Inferior parietal cortex (tissue), 1 donor: ENCODE measurements around the gene PIAS3.
"Not testable (repeated sequence)": the region's sequence is repeated elsewhere in the genome, so short reads cannot be mapped to it uniquely, and the experiment has no call there.

Experiments used
- DNase-seq: peaks from one replicate; pipeline ENCODE4 v3.0.0-alpha.2; 2016; ENCODE audit errors: extremely low spot score

PIAS3 gene

DNA sequence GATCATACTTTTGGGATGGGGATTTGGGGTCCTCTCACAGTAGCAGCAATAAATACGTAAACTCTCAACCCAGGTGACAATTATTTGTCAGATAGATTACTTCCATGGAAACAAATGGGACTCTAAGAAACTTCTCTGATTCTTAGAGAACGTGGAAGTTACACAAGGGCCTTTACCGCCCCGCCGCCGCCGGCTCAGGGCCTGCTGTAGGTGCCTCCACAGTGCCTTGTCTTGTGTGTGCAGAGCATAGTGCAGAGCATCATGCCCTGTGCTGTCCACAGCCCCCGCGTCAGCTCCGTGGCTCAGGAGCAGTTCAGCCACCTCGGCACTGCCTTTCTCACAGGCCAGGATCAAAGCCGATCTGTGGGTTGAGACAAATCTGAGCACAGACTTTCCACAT lies 15.8 kb upstream of the PIAS3 start:
- no peak for DNase-seq

DNA sequence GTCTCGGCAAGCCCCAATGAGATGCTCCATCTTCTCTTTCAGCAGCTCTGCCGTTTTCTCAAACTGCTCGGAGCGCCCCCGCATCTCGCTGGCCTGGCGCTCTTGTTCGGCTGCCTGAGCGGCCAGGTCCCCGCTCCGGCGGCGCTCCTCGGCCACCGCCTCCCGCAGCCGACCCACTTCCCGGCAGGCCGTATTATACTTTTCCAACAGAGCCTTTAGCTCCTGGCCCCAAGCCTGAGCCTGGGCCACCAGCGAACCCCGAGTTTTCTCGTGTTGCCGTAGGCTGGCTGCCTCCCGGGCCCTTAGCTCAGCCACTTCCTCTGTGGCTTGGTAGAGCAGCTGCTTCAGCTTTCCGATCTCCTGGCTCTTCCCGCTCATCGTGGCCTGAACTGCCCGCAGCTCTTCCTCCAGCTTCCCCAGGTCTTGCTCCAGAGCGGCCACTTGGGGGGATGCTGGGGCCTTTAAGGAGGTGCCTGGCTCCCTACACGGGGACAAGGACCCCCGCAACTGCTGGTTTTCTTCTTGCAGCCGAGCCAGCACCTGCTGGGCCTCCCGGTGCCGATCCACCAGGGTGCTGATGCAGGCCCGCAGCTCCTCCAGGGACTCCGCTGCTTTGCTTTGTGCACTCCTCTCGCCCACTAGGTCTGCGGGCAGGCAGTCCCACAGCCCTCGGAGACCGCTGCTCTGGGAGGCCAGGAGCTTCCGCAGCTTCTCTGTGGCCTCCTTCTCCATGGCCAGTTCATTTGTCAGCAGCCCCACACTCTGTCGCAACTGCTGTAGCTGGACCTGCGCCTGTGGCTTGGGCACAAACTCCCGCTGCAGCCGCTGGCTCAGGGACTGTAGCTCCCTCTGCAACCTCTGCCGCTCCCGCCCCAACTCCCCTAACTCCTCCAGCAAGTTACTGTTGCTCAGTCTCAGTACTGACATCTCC lies 13.4 kb upstream of the PIAS3 start:
- peak; percentile 40 for DNase-seq

DNA sequence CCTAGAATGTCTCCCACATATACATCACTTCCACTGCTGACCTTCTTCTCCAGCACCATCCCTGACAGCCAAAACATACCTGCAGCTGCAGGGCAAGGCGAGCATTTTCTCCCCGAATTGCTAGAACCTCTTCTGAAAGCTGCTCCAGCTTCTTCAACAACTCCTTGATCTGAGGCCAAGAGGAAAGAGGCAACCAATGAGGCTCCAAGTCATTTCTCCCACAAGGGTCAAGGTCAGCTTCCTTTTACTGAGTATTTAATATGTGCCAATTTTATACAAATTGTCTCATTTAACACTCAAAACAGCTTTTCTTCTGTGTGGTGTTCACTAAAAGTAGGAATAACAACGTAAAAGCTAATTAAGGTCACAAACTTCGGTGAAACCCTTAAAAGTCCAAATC lies 9.4 kb upstream of the PIAS3 start:
- no peak for DNase-seq

DNA sequence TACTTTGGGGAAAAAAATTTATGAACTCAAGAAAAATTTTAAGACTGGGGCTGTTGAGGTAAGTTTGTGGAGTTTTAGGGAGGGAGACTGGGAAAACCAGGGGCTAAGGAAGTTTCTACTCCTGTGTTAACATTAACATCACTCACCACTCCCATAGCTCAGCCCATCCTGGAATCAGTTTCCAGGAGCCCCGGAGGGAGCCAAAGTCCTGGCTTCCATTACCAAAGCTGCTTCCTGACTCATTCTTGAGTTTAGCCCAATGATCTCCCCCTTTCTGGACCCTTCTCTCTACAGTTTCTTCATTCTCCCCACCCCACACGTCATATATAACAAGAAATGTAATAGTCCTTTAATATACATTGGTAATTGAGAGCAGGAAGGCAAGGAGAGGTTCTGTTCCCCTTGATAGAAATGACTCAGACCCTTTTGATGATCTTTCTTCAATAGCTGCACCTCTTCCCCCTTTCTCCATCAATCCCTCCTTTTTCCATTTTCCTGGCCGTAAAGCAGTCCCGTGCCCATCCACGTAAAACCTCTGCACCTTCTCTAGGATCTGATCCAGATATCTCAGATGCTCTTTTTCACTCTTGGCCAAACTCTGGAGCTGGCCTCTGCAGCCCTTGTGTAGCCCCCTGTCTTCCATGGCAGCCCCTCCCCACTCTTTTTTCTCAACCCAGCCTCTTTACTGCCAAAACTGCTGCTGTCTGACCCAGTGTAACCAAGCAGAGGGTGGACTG lies 4.6 kb upstream of the PIAS3 start:
- DNase-seq = no peak

DNA sequence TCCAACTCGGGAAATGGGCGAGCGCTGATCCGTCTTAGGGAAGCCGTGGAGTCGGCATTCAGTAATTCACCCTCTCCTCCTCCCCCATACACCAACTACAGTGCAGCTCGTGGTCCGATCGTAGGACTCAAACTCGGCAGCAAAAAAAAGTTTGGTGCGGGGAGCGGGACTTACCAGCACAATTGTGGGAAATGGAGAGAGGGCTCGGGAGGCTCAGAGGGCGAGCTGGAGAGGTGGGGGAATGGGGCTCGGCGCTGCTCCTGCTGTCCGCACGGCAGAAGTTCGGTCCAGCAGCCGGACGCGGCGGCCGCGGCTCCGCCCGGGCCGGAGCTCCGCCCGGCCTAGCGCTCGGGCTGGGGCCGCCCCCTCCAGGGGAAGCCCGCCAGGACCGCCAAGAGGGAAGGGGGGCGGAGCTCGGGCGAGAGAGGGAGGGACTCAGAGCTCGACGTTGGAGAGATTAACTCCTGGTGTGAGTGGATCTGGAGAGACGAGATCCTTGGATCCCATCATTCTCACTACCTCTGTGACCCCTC lies 676 bp upstream of the PIAS3 start:
- DNase-seq = peak; percentile 80

DNA sequence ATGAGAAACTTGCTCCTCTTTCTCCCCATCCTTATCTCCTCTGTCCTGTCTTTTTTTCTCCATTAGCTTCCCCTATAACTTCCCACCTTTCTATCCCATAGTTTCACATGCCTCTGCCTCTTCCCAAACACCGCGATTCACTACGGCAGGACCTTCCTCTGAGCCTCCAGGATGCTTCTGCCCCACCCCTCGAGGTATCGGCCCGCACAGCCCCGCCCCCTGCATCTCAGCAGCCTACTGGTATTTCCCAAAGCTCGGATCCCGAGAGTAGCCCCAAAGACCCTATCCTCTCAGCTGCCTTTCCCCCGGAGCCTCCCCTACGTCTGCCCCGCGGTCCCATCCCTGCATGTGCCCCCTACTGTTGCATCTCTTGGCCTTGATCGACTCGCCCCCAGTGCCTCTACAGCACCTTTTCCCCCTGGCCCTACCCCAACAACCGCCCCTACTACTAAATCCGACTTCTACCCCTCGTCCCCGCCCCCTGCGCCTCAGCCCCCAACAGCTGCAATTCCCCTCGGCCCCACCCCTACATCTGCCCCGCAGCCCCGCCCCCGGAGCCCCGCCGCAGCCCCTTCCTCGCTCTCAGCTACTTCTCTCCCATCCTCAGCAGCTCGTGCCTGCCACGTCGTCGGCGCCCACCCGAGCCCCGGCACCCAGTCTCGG lies 512 bp downstream of the PIAS3 start:
- no peak for DNase-seq

DNA sequence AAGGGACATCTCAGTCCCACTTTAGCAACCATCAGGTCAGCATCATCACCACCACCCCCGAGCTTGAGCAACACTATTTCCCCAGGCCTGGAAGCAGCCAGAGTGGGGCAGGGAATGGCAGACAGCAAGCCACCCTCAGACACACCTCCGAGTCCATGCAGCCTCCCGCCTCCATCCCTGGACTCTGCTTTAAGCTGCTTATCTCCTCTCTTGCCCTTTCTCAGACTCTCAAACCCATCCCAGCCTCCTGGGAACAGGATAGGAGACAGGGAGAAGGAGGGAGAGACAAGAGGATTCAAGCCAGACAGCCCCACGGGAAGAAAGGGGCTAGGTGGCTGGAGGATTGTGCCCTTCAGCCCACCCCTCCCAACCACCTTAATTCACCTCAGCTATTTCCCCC lies 1.7 kb downstream of the PIAS3 start:
- no peak for DNase-seq

DNA sequence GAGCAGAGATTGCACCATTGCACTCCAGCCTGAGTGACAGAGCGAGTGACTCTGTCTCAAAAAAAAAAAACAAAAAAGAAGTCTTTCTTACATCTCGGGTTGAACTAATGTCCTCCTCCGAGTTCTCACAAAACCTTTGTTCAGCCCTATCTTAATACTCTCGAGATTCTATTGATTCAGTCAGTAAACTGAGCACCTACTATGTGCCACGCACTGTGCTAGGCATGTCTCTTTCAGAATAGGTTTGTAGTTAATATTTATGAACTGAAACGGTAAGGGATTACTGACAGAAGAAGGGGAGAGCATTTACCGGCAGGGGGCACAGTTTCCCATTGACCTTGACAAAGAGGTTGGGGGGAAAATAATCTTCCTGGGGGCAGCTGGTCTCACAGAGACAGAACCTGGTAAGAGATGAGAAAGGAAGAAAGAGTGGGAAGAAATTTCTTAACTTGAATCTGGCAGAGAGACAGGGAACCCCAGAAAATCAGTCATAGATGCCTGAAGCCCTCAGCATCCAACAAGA lies 3.4 kb downstream of the PIAS3 start:
- no peak for DNase-seq

DNA sequence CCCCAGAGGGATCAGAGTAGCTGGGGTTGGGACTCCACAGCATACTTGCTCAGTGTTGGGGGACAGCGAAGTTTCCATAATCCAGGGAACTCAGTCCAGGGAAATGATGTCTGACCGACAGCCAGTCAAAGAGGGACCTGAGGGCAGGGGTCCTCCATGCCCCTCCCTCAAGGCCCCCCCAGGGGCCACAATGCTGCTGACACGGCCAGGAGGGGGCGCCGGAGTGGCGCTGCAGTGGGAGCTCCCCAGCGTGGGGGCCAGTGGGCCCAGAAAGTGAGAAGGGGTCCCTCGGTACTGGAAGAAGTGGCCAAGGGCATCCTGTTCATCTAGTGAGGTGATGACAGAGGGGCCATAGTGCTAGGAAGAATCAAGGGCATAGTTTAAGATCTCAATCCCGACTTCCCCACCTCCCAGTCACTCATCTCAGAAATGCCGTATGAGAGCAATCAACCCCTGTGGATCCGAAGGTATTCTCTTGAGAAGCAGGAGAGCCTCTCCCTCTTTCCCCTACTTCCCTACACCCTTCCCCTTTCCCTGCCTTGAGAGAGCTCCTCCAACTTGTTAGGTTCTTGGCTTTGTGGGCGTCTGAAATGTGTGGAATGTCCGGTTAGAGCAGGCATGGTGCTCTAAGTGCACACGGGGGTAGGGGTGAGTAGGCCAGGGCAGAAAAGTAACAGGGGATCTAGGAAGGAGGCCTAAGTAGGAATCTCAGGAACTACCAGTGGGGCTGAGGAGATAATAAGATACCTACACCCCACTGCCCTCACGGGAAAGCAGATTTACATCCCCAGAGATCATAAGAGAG lies 9.3 kb downstream of the PIAS3 start:
- no peak for DNase-seq

DNA sequence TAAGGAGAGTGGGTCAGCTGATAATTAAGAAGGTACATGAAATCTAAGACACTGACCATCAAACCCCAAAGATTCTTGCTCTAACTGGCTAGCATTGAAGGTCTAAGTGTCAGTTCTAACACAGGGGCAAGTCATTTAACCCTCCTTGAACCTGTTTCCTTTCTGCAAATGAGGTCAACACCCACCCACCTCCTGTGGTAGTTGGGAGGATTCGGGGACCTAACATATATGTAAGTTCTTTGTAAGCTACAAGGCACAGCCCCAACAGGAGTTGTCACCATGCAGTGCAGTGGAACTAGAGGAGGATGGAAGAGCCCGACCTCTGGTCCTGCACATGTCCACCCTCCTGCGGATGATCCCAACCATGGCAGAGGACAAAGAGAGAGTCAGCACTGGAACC lies 11.1 kb downstream of the PIAS3 start:
- DNase-seq = no peak

DNA sequence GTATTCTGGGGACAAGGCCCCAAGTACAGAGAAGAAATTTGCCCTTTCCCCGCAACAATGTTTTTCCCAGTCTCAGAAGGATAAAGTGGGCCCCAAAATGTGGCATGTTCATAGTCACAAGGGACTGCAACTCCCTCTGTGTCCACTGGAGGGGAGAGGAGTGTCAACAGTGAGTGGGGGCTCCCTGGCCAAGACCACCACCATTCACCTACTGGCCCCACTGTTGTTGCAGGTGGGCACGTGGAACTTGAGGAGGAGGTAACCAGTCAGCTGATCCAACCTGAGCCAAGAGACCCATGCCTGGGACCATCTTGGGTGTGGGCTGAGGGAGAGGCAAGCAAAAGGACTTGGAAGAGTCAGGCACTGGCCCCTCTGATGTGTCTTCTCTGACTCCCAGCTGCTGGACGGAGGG lies 12.7 kb downstream of the PIAS3 start:
- DNase-seq = peak; percentile 16

DNA sequence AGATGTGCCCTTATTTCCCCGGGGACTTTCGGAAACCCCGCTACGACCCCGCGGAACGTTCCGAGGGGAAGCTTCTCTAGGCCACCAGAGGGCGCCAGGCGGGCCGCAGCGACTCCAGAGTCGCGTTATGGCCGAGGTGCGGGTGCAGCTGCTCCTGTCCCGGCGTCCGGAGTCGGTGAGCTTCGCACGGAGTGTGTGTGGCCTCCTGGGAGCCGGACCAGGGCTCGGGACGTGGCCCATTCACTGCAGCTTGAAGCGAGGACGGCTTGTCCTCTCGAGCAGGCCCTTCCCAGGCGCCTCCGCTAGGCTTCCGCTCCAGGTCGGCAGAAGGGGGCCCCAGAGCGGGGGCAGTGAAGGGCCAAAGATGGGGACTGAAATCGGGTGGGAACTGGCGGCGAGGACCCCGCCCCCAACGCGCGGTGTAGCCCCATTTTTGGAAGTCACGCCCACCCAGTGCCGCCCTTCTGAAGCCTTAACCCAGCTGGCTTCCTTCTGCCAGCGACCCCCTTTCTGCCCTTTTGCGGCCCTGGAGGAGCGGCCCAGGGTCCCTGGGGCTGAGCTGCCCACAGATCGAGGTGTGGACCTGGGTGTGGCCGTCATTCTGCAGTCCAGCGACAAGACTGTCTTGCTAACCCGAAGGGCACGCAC lies 13.2 kb downstream of the PIAS3 start, which contains the start of gene NUDT17:
TSS of gene NUDT17 (plus strand) at position 117 of the 648 bp plus-strand sequence. CDS start at position 128, 11 bp downstream.
- peak; percentile 80 for DNase-seq

DNA sequence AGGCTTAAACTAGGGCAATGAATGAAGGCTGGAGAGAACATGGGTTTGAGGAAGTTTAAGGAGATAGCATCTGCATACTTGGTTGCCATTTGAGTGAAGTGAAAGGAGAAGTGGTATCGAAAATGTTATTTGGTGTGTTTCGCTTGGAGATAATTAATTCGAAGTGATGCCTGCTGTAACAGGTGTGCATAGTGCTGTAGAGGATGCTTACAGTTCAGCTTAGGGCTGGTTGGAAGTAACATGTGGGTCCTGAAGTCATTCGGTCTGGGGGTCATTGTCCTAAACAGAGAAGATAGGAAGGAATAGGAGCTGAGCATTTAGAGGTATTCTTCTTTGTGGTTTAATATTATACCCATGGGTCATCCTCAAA lies 13.8 kb downstream of the PIAS3 start:
- DNase-seq = no peak

DNA sequence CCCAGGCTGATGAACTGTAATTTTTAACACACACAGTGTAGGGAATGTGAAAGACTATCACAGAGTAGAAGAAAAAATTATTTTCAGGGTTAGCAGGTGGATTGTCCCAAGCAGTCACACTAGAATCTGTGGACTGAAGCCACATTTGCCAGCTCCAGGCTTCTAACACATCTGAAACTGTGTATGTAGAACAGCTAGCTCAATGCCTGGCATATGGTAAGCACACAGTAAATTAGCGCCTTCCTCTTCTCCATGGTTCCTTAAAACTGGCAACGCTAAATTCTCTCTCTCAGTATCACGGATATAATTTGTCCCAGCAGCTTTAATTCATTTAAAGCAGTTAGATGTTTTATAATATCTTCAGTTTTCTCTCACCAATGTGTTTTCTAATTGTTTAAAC lies 15.8 kb downstream of the PIAS3 start:
- no peak for DNase-seq

DNA sequence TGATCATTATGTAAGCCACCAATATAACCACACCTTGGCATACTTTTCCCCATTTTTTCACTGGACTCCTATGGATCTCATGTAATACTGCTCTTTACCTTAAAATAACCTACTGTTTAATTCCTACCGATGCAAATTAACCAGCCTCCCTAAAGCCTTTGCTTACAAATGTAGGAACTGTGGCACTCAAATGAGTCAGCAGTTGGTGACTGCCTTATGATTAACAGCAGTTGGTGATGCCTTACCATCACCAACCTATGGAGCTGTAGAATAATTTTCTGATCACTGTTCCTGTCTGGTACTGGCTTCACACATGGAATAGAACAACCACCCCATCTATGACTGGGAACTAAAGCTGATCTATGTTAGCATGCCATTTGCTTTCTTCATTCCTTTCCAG lies 21.2 kb downstream of the PIAS3 start:
- DNase-seq = no peak

DNA sequence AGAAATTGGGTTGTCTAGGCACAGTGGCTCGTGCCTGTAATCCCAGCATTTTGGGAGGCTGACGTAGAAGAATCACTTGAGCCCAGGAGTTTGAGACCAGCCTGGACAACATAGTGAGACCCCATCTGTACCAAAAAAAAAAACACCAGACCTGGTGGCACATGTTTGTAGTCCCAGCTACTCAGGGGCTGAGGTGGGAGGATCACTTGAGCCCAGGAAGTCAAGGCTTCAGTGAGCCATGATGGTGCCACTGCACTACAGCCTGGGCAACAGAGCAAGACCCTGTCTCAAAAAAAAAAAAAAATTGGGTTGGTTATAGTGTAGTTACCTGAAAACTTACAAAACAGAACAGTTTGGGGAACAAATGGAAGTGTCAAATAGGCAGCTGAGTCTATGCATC lies 28.1 kb downstream of the PIAS3 start:
- DNase-seq = not testable (repeated sequence)

DNA sequence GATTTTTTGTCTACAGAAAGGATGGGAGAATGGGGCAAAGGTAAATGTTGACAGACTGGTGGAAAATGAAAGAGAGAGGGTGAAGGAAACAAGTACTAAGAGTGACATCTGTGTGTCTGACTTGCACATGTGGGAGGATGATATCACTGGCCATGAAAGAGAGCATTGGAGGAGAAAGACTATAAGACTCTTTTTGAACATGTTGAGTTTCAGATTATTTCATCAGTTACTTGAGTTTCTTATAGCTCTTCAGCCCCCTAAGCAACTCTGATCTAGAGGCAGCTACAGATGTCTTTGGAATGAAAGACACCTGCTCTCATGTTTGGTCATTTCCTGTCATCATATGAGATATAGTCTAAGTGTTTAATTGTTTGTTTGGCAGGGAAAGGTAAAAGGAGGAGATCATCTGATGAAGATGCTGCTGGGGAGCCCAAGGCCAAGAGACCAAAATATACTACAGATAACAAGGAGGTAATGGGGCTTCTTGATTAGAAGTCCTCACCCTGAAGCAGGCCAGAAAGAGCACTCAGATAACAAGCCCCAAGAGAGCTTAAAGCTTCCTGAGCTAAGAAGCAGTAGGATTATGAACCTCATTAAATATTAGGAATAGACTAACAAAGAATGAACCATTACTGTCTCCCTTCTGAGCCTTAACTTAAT lies 30.4 kb downstream of the PIAS3 start:
- no peak for DNase-seq

DNA sequence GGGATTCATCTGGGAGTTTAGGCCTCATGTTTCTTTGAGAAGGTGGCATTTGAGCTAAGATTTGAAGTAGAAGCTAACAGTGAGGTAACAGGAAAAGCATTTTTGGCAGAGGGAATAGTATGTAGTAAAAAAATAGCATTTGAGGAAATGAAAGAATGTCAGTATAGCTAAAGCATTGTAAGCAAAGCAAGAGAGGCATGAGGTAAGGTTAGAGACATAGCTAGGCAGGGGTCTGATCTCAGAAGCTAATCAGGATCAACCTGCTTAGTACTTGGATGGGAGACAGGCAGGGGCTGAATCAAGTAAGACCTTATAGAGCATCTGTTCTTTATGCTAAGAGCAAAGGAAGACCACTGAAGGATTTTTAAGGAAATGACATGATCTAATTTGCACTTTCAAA lies 30.9 kb downstream of the PIAS3 start:
- no peak for DNase-seq

DNA sequence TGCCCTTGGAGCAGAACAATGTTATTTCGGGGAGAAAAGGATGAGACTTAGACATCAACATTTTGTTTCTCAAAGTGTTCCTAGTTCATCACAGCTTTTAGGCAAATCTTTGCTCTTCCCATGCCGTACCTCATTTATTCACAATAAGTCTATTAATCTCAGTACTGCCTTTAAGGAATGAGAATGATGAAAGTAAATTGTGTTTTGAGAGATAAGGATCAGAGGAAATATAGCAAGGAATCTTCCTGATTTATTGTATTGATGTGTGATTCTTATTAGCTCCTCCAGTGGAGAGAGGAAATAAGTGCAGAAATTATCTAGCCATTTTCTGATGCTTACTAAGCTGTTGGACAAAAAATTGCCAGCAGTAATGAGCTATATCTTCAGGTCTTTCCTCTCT lies 32.9 kb downstream of the PIAS3 start:
- DNase-seq = no peak

DNA sequence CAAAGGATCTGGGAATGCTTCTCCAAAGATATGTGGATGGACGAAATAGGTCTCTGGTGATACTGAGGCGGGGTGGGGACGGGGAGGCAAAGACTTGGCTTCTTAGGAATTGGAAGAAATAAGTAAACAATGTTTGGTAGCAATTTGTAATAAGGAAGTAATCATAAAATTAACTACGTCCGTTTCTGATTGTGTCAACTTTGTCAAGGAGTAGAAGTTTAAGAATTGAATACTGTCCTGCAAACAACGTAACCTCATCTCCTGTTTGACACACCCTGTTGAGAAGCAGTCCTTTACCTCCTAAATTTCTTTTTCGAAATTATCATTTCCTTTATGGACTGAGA lies 34.4 kb downstream of the PIAS3 start:
- no peak for DNase-seq
